OCI-LY7 (cell line): Measurements from ENCODE around the gene PPP1R2. TPM values are rescaled to one million over a fixed set of nuclear protein-coding genes. Genes with fewer than 3 reads are reported as not detected.

Source experiments
- BruUV-seq: library from RNA; stranded (reverse); fragments of 400-500 nt; replicated peaks from 2 replicates; lab custom pipeline; 2021; lab: Mats Ljungman, UMichigan
- CTCF ChIA-PET: fragments of 300-600 bp; sonication (Branson Sonifier 250); formaldehyde crosslinking; loops from one replicate; lab custom pipeline; 2022; ENCODE audit warnings: antibody characterized with exemption; ENCODE audit not compliant: unreplicated experiment; lab: Charles Lee
- POLR2A ChIA-PET: fragments of 300-600 bp; sonication (Branson Sonifier 250); formaldehyde crosslinking; loops from one replicate; lab custom pipeline; 2022; ENCODE audit warnings: antibody characterized with exemption; lab: Charles Lee
- DNase-seq: peaks from one replicate; pipeline ENCODE4 v3.0.0-alpha.2; 2015; ENCODE audit warnings: low spot score
- H2AFZ ChIP-seq: fragments of 200-600 bp; sonication (generic), shearing (Covaris generic); 2 replicates; pipeline ENCODE4 v1.6.1; 2014; ENCODE audit warnings: mild to moderate bottlenecking, antibody characterized with exemption, low read length, moderate library complexity
- H3K27ac ChIP-seq: fragments of 200-600 bp; sonication (generic); 2 replicates; pipeline ENCODE4 v1.5.1; 2014; ENCODE audit warnings: mixed run types, low read depth, mild to moderate bottlenecking, moderate library complexity, low read length, inconsistent platforms; ENCODE audit not compliant: poor library complexity, severe bottlenecking
- H3K36me3 ChIP-seq: fragments of 200-600 bp; sonication (generic); 2 replicates; pipeline ENCODE4 v1.6.1; 2014; ENCODE audit warnings: mild to moderate bottlenecking, antibody characterized with exemption, low read length, moderate library complexity, mixed read lengths; ENCODE audit not compliant: insufficient read depth
- H3K4me1 ChIP-seq: fragments of 200-600 bp; sonication (generic); 2 replicates; pipeline ENCODE4 v1.5.1; 2014; ENCODE audit warnings: mild to moderate bottlenecking, low read length; ENCODE audit not compliant: insufficient read depth, poor library complexity, severe bottlenecking
- H3K4me2 ChIP-seq: fragments of 200-600 bp; sonication (generic); 2 replicates; pipeline ENCODE4 v1.6.1; 2014; ENCODE audit warnings: mild to moderate bottlenecking, low read length
- H3K4me3 ChIP-seq: fragments of 200-600 bp; sonication (generic); 2 replicates; pipeline ENCODE4 v1.5.1; 2014; ENCODE audit warnings: mild to moderate bottlenecking, low read depth, low read length; ENCODE audit not compliant: poor library complexity, severe bottlenecking
- H3K79me2 ChIP-seq: fragments of 200-600 bp; sonication (generic); 2 replicates; pipeline ENCODE4 v1.6.1; 2016; ENCODE audit warnings: low read depth, mild to moderate bottlenecking, low read length, moderate library complexity, mixed read lengths; ENCODE audit not compliant: insufficient read depth
- H3K9me2 ChIP-seq: fragments of 200-600 bp; sonication (generic); 2 replicates; pipeline ENCODE4 v1.6.1; 2016; ENCODE audit warnings: mild to moderate bottlenecking, low read length, mixed read lengths; ENCODE audit not compliant: insufficient read depth
- H3K9me3 ChIP-seq: fragments of 200-600 bp; sonication (generic); 2 replicates; pipeline ENCODE4 v1.6.1; 2014; ENCODE audit warnings: mild to moderate bottlenecking, mixed run types, low read length, mixed read lengths
- H4K20me1 ChIP-seq: fragments of 200-600 bp; sonication (generic); 2 replicates; pipeline ENCODE4 v1.6.1; 2014; ENCODE audit warnings: mild to moderate bottlenecking, antibody characterized with exemption, low read length, moderate library complexity, mixed read lengths; ENCODE audit not compliant: insufficient read depth
- EZH2phosphoT487 ChIP-seq: fragments of 200-600 bp; sonication (generic); IDR thresholded peaks from 2 replicates; pipeline ENCODE4 v1.6.1; 2018; ENCODE audit warnings: low read depth, borderline replicate concordance, mild to moderate bottlenecking, mixed run types, antibody characterized with exemption, low read length, moderate library complexity, mixed read lengths
- intact Hi-C: fragments of 100-400 bp; cut with micrococcal nuclease; formaldehyde crosslinking; loops from one replicate; pipeline ENCODE4 v1.10.0; 2022; ENCODE audit not compliant: unreplicated experiment
- total RNA-seq, 2 experiments: library from RNA; depleted of rRNA in 1 of 2; stranded (reverse); fragments of >200 nt in 1 of 2; shearing (Covaris generic) in 1 of 2; gene quantifications; 2 replicates each; pipeline ENCODE4 v1.2.3, GENCODE V29; 2014 to 2022
- TF ChIP-seq, protein P1 (sequence below): fragments of 200-600 bp; sonication (generic); conservative IDR thresholded peaks from 2 replicates; pipeline ENCODE4 v1.5.1; 2014; ENCODE audit warnings: mild to moderate bottlenecking, antibody characterized with exemption, low read length, moderate library complexity, mixed read lengths

The PPP1R2 gene
- total RNA-seq, 2 experiments from 2014 or later, result 91.9 to 239 TPM

GRCh38 chr3:195570344-195570743 is 27.2 kb upstream of the PPP1R2 start:
- no peak for TF ChIP-seq EZH2phosphoT487
- TF ChIP-seq, protein P1, sequence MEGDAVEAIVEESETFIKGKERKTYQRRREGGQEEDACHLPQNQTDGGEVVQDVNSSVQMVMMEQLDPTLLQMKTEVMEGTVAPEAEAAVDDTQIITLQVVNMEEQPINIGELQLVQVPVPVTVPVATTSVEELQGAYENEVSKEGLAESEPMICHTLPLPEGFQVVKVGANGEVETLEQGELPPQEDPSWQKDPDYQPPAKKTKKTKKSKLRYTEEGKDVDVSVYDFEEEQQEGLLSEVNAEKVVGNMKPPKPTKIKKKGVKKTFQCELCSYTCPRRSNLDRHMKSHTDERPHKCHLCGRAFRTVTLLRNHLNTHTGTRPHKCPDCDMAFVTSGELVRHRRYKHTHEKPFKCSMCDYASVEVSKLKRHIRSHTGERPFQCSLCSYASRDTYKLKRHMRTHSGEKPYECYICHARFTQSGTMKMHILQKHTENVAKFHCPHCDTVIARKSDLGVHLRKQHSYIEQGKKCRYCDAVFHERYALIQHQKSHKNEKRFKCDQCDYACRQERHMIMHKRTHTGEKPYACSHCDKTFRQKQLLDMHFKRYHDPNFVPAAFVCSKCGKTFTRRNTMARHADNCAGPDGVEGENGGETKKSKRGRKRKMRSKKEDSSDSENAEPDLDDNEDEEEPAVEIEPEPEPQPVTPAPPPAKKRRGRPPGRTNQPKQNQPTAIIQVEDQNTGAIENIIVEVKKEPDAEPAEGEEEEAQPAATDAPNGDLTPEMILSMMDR, result no peak
- H4K20me1 ChIP-seq, result no peaks in the 10 kb centered on the region
- no peaks in the 10 kb centered on the region for H3K9me3 ChIP-seq
- no TSS peak for BruUV-seq
- H3K4me3 ChIP-seq, result no peak overlapping the region
- H3K79me2 ChIP-seq, result no peaks in the 10 kb centered on the region
- H3K36me3 ChIP-seq, result no peaks in the 10 kb centered on the region
- H3K27ac ChIP-seq, result no peak overlapping the region
- H3K9me2 ChIP-seq, result no peaks in the 10 kb centered on the region
- intact Hi-C loops, result no loop called here
- H3K4me1 ChIP-seq, result peaks cover 29% of the 10 kb centered on the region
- peak overlapping the region; percentile 50; the same call in 1 of the 2 replicates for H2AFZ ChIP-seq
- peak; percentile 50 for DNase-seq
- ChIA-PET POLR2A (no interaction called here), CTCF (no interaction called here)
- peak overlapping the region; percentile 27 for H3K4me2 ChIP-seq

- H3K36me3 ChIP-seq, result no peaks in the 10 kb centered on the region
- DNase-seq, result peak; percentile 47
- TF ChIP-seq EZH2phosphoT487, result no peak
- H3K4me3 ChIP-seq, result no peak overlapping the region
- ChIA-PET CTCF (interaction anchor here (0.6 kb wide), 1 partner anchor 46 kb away, joined by 3 read pairs; no protein-coding TSS in a partner anchor), POLR2A (interaction anchor here (0.6 to 1.7 kb wide), 2 partner anchors 13 to 316 kb away, joined by 4 to 9 read pairs; no protein-coding TSS in a partner anchor)
- H3K79me2 ChIP-seq, result no peaks in the 10 kb centered on the region
- intact Hi-C loops, result no loop called here
- H3K4me1 ChIP-seq, result peaks cover 29% of the 10 kb centered on the region
- H4K20me1 ChIP-seq, result no peaks in the 10 kb centered on the region
- peak overlapping the region; percentile 68; the same call in 1 of the 2 replicates for H2AFZ ChIP-seq
- peak overlapping the region; percentile 37 for H3K4me2 ChIP-seq
- no TSS peak for BruUV-seq
- no peaks in the 10 kb centered on the region for H3K9me2 ChIP-seq
- no peak overlapping the region for H3K27ac ChIP-seq
- H3K9me3 ChIP-seq, result no peaks in the 10 kb centered on the region
These were observed 25.5 kb upstream of the PPP1R2 start for GRCh38 chr3:195568630-195569029.

DNA sequence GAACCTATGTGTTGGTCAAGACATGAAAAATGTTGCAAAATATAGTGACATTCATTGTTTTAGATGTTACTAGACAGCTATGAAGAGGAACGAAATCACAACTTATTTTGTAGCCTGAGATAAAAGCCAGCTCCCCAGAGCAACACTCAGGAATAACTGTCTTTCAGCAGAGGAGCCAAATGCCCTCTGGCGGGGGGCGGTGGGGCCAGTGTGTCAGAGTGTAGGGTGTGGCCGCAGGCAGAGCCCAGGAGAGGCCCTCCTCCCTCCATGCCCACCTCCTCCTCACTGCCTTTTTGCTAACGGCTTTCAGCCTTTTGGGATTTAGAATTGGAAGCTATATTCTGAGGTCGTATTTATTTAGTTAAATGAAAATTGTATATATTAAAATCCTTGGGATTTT is 23.7 kb upstream of the PPP1R2 start:
- H3K27ac ChIP-seq, result no peak overlapping the region
- no peaks in the 10 kb centered on the region for H4K20me1 ChIP-seq
- H2AFZ ChIP-seq, result no peak overlapping the region
- no peaks in the 10 kb centered on the region for H3K79me2 ChIP-seq
- no peak for TF ChIP-seq EZH2phosphoT487
- TF ChIP-seq, protein P1, result no peak
- ChIA-PET CTCF (no interaction called here), POLR2A (interaction anchor here (1.0 kb wide), 1 partner anchor 16 kb away, joined by 3 read pairs; the partner anchor contains the start of gene APOD)
- peaks cover 29% of the 10 kb centered on the region for H3K4me1 ChIP-seq
- no peak overlapping the region for H3K4me2 ChIP-seq
- BruUV-seq, result no TSS peak
- intact Hi-C loops, result no loop called here
- H3K9me2 ChIP-seq, result no peaks in the 10 kb centered on the region
- DNase-seq, result no peak
- no peaks in the 10 kb centered on the region for H3K36me3 ChIP-seq
- no peak overlapping the region for H3K4me3 ChIP-seq
- no peaks in the 10 kb centered on the region for H3K9me3 ChIP-seq
